SK-N-SH (cell line): ENCODE measurements around the gene UNC13B.

Source experiments
- EP300 ChIP-seq, 2 experiments: IDR thresholded peaks; 2 replicates each; pipeline versions ENCODE4 v1.4.0 to v1.6.1; 2012; ENCODE audit warnings: borderline replicate concordance in 1 of 2, low read depth in 1 of 2, low read length in 1 of 2
- FOXM1 ChIP-seq: IDR thresholded peaks from 2 replicates; pipeline ENCODE4 v1.4.0; 2012; ENCODE audit warnings: low read depth, mild to moderate bottlenecking
- POLR2AphosphoS5 ChIP-seq: IDR thresholded peaks from 2 replicates; pipeline ENCODE4 v1.6.1; 2012; ENCODE audit warnings: low read depth, low read length
- SMC3 ChIP-seq: IDR thresholded peaks from 2 replicates; pipeline ENCODE4 v1.6.1; 2012; ENCODE audit warnings: low read depth, low read length, improper control_type of control experiment
- TF ChIP-seq, protein P1 (sequence below): fragments of 200-600 bp; sonication (generic); IDR thresholded peaks from 2 replicates; pipeline ENCODE4 v1.6.1; 2017; ENCODE audit warnings: antibody characterized with exemption, mild to moderate bottlenecking, moderate library complexity

- TF ChIP-seq, protein P1, sequence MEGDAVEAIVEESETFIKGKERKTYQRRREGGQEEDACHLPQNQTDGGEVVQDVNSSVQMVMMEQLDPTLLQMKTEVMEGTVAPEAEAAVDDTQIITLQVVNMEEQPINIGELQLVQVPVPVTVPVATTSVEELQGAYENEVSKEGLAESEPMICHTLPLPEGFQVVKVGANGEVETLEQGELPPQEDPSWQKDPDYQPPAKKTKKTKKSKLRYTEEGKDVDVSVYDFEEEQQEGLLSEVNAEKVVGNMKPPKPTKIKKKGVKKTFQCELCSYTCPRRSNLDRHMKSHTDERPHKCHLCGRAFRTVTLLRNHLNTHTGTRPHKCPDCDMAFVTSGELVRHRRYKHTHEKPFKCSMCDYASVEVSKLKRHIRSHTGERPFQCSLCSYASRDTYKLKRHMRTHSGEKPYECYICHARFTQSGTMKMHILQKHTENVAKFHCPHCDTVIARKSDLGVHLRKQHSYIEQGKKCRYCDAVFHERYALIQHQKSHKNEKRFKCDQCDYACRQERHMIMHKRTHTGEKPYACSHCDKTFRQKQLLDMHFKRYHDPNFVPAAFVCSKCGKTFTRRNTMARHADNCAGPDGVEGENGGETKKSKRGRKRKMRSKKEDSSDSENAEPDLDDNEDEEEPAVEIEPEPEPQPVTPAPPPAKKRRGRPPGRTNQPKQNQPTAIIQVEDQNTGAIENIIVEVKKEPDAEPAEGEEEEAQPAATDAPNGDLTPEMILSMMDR, result no peak
- TF ChIP-seq EP300 (IDR thresholded peaks at IDR 0.05; ENCODE audit: borderline replicate concordance in 1 of 2, low read depth in 1 of 2, low read length in 1 of 2) (no peak), POLR2AphosphoS5 (no peak), FOXM1 (no peak), SMC3 (no peak)
Measured at GRCh38 chr9:35303567-35303966, 141.8 kb downstream of the UNC13B start.
